Left lung (tissue), 10 donors: ENCODE measurements around the gene RPTOR. TPM values are rescaled to one million over a fixed set of nuclear protein-coding genes. Genes with fewer than 3 reads are reported as not detected.
A peak's percentile ranks its signal among the peaks of the same experiment; 100 is the strongest.

Experiments used
- ATAC-seq: fragments of 200-7000 bp; cut with Tn5 transposase; one replicate; pipeline ENCODE4 v1.9.1; 2020; ENCODE audit warnings: moderate library complexity
- DNase-seq, 4 donors: peaks; one replicate each; pipeline ENCODE4 v3.0.0-alpha.2; 2013 to 2020
- H3K27ac ChIP-seq, 2 donors: fragments of 200-600 bp; sonication (generic) in 1 of 2; one replicate each; pipeline versions ENCODE4 v1.5.0 to v1.8.0; 2020 to 2021
- H3K27me3 ChIP-seq, 2 donors: fragments of 200-600 bp; sonication (generic) in 1 of 2; one replicate each; pipeline versions ENCODE4 v1.5.0 to v1.8.0; 2020 to 2021
- H3K36me3 ChIP-seq, 2 donors: fragments of 200-600 bp; sonication (generic) in 1 of 2; one replicate each; pipeline versions ENCODE4 v1.5.0 to v1.8.0; 2020 to 2021
- H3K4me1 ChIP-seq, 2 donors: fragments of 200-600 bp; one replicate each; pipeline ENCODE4 v1.8.0; 2021
- H3K4me3 ChIP-seq, 2 donors: fragments of 200-600 bp; sonication (generic) in 1 of 2; one replicate each; pipeline versions ENCODE4 v1.5.0 to v1.8.0; 2020 to 2021; ENCODE audit warnings: mild to moderate bottlenecking in 1 of 2
- H3K9me3 ChIP-seq, 2 donors: fragments of 200-600 bp; sonication (generic) in 1 of 2; one replicate each; pipeline versions ENCODE4 v1.5.0 to v1.8.0; 2020 to 2021
- intact Hi-C, 2 donors: fragments of 100-400 bp; cut with DNase I; formaldehyde crosslinking; loops; one replicate each; pipeline versions ENCODE4 v1.11.2 to v1.14.2; 2022
- polyA plus RNA-seq, 6 donors: library from polyadenylated mRNA; unstranded; fragments of 120-200 nt; gene quantifications; one replicate each; pipeline ENCODE4 v1.2.1, GENCODE V29; 2013; ENCODE audit not compliant: insufficient read length in 6 of 6
- total RNA-seq, 2 donors: library from RNA; stranded (reverse); fragmentation: NEBNext Ultra II Directional; extraction: Animal tissue kit (Norgen Biotek cat#: 25700); gene quantifications; one replicate each; pipeline ENCODE4 v1.2.1, GENCODE V29; 2021
- TF ChIP-seq, protein P1 (sequence below), 2 donors: fragments of 200-600 bp; sonication (generic) in 1 of 2; IDR thresholded peaks; one replicate each; pipeline versions ENCODE4 v1.5.0 to v1.8.0; 2021; ENCODE audit warnings: antibody characterized with exemption in 2 of 2
- donor health status: DM: no; HTN: yes; CAD: no.
- donor health status: DM: no; HTN: no; CAD: no.

Gene RPTOR
- total and polyA plus RNA-seq, 8 donors: 14.2 to 39.2 (median 20.7) TPM

DNA sequence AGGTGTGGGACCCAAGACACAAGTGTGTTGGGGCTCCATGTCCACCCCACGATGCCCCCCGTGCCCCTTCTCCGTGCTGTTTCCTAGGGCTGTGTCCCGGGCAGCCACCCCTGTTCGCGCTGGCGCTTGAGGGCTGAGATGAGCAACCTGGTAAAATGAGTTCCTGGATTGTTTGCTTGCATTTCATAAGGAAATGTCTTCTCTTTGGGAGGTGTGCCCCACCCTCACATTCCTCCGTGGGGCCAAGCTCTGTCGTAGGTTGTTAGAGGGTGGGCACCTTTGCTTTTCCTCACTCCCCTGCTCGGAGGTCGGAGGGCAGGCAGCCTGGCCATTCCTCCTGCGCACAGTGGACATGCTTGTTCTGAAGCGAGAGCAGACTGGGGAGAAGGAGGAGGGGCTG is 275.7 kb downstream of the RPTOR start:
- H3K9me3 ChIP-seq: no peaks in the 10 kb centered on the region
- peak overlapping the region in 1 of 2 donors; percentile 87 for H3K27ac ChIP-seq
- H3K36me3 ChIP-seq: peaks cover 0 to 19% of the 10 kb centered on the region in 2 donors
- no peak overlapping the region for H3K4me3 ChIP-seq
- no peak for ATAC-seq
- intact Hi-C loops: no loop called here
- H3K27me3 ChIP-seq: no peaks in the 10 kb centered on the region
- peaks cover 0 to 25% of the 10 kb centered on the region in 2 donors for H3K4me1 ChIP-seq
- TF ChIP-seq, protein P1, sequence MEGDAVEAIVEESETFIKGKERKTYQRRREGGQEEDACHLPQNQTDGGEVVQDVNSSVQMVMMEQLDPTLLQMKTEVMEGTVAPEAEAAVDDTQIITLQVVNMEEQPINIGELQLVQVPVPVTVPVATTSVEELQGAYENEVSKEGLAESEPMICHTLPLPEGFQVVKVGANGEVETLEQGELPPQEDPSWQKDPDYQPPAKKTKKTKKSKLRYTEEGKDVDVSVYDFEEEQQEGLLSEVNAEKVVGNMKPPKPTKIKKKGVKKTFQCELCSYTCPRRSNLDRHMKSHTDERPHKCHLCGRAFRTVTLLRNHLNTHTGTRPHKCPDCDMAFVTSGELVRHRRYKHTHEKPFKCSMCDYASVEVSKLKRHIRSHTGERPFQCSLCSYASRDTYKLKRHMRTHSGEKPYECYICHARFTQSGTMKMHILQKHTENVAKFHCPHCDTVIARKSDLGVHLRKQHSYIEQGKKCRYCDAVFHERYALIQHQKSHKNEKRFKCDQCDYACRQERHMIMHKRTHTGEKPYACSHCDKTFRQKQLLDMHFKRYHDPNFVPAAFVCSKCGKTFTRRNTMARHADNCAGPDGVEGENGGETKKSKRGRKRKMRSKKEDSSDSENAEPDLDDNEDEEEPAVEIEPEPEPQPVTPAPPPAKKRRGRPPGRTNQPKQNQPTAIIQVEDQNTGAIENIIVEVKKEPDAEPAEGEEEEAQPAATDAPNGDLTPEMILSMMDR (IDR thresholded peaks at IDR 0.05): no peak
- DNase-seq: peak in 2 of 4 donors; percentile 7 to 39

DNA sequence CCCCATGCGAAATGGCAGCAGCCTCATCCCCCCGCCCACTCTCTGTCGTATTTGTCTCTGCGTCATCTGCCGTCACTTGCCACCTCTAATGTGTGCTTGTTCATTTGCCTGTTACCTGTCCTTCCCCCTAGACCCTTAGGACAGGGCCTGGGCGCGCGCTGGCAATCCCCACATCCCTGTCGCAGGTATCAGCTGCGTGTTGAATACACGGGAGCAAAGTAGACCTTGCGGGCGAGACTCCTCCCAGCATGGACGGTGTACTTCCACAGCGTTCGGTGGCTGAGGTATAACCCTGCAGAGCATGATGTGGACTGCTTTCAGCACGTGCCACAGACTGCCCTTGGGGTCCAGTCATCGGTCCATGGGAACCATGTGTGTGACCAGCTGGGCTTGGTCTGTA is 276.9 kb downstream of the RPTOR start:
- intact Hi-C loops: no loop called here
- TF ChIP-seq, protein P1 (IDR thresholded peaks at IDR 0.05): no peak

DNA sequence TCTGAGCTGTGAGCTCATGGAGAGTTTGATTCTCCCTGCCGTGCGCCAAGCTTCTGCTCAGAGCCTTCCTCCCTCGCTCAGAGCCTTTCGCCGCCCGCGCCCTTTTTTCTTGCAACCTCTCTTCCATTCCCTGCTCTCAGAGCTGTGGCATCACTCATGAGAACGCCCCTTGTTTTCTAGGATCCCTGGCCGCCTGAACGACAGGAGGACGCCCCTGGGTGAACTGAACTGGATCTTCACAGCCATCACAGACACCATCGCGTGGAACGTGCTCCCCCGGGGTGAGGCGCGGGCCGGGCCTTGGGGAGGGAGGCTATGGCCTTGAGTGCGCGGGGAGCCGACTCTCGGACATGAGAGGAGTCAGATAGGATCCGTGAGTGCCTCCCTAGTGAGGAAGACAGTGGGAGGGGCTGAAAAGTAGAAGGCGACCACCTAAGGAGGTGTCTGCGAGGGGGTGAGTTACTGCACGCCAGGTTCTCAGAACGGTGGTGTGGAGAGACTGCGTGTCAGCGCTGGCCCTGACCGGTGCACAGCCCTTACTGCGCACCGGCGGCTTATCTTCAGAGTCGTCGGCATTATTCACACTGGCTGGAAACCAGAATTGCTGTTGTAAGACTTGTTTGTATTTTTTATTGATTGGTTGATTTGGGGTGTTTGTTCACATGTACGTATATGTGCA is 277.5 kb downstream of the RPTOR start:
- intact Hi-C loops: no loop called here
- no peak overlapping the region for H3K27ac ChIP-seq
- H3K9me3 ChIP-seq: no peaks in the 10 kb centered on the region
- peak in 2 of 4 donors; percentile 7 to 68 for DNase-seq
- H3K27me3 ChIP-seq: no peaks in the 10 kb centered on the region
- TF ChIP-seq, protein P1 (IDR thresholded peaks at IDR 0.05): no peak
- H3K36me3 ChIP-seq: peaks cover 0 to 38% of the 10 kb centered on the region in 2 donors
- peaks cover 0 to 35% of the 10 kb centered on the region in 2 donors for H3K4me1 ChIP-seq
- no peak for ATAC-seq
- no peak overlapping the region for H3K4me3 ChIP-seq

More for the DNA sequence above, 276.9 kb downstream of the RPTOR start:
- Histone ChIP-seq H3K36me3 (peaks cover 0 to 32% of the 10 kb centered on the region in 2 donors), H3K27ac (peak overlapping the region in 1 of 2 donors; percentile 87), H3K4me3 (no peak overlapping the region), H3K4me1 (peaks cover 0 to 29% of the 10 kb centered on the region in 2 donors), H3K9me3 (no peaks in the 10 kb centered on the region), H3K27me3 (no peaks in the 10 kb centered on the region)
- ATAC-seq: no peak
- DNase-seq: peak in 2 of 4 donors; percentile 18 to 24

DNA sequence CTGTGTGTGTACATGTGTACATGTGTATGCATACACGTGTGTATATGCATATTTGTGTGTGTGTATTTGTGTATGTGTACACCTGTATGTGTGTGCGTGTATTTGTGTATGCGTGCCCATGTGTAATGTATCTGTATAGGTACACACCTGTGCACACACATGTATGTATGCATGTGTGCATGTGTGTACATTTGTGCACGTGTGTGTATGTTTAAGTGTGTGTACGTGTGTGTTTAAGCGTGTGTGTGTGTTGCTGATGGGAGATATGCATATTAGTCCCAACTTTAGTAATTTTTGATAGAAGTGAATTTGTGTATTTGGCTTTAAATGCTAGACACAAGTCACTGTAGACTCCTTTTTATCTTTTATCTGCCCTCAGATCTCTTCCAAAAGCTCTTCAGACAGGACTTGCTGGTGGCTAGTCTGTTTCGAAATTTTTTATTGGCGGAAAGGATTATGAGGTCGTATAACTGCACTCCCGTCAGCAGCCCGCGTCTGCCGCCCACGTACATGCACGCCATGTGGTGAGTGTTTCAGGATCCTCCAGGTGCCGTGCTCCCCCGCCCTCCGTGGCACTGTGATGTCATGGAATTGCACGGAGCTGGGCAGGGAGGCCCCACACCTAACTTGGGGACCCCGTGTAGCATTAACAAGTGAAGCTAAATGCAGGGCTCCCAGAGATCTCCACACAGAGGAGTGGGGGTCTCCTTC is 278.2 kb downstream of the RPTOR start:
- TF ChIP-seq, protein P1 (IDR thresholded peaks at IDR 0.05): no peak
- no peak overlapping the region for H3K27ac ChIP-seq
- DNase-seq (peak in 2 of 4 donors; percentile 14 to 55), ATAC-seq (no peak)
- no peaks in the 10 kb centered on the region for H3K9me3 ChIP-seq
- no peak overlapping the region for H3K4me3 ChIP-seq
- intact Hi-C loops: no loop called here
- peaks cover 0 to 39% of the 10 kb centered on the region in 2 donors for H3K4me1 ChIP-seq
- no peaks in the 10 kb centered on the region for H3K27me3 ChIP-seq
- peaks cover 0 to 39% of the 10 kb centered on the region in 2 donors for H3K36me3 ChIP-seq
